Adrenal gland (tissue), 5 donors: ENCODE results near the gene SLC9A9.

Experiments
- CTCF ChIP-seq, 6 experiments: fragments of 450-650 bp in 4 of 6; fragments of 200-600 bp in 2 of 6; sonication (generic) in 1 of 6; IDR thresholded peaks; 1 replicate in 5 of 6; 2 replicates in 1 of 6; pipeline versions ENCODE4 v1.5.1 to v1.8.0; 2016 to 2021; ENCODE audit warnings: antibody characterized with exemption in 6 of 6, mild to moderate bottlenecking in 2 of 6, moderate library complexity in 1 of 6
- POLR2A ChIP-seq, 2 donors: fragments of 450-650 bp; IDR thresholded peaks; one replicate each; pipeline ENCODE4 v1.6.1; 2017; ENCODE audit warnings: antibody characterized with exemption in 2 of 2, mild to moderate bottlenecking in 2 of 2, moderate library complexity in 1 of 2
- donor health status: DM: no; HTN: no; CAD: no.

GRCh38 chr3:143313025-143313892 is 535.0 kb downstream of the SLC9A9 start:
- TF ChIP-seq CTCF (IDR thresholded peaks at IDR 0.05) (no peak), POLR2A (IDR thresholded peaks at IDR 0.05) (no peak)
